D341Med (cell line): ENCODE measurements around the gene CAMKMT.

Experiments
- DNase-seq: peaks from one replicate; pipeline ENCODE4 v3.0.0; 2012; ENCODE audit warnings: low spot score

The CAMKMT gene

GRCh38 chr2:44649381-44649780 is 287.6 kb downstream of the CAMKMT start:
- no peak for DNase-seq

- no peak for DNase-seq
These were observed 289.0 kb downstream of the CAMKMT start for GRCh38 chr2:44650796-44651195.

GRCh38 chr2:44651974-44652373 is 290.2 kb downstream of the CAMKMT start:
- DNase-seq = no peak

GRCh38 chr2:44652701-44653100 is 291.0 kb downstream of the CAMKMT start:
- peak; percentile 59 for DNase-seq

GRCh38 chr2:44655401-44655864 is 293.7 kb downstream of the CAMKMT start:
- DNase-seq = peak; percentile 57

- DNase-seq = no peak
These were observed 294.7 kb downstream of the CAMKMT start for GRCh38 chr2:44656460-44656859.

GRCh38 chr2:44663471-44664073 is 301.8 kb downstream of the CAMKMT start:
- DNase-seq = no peak

GRCh38 chr2:44668336-44668735 is 306.6 kb downstream of the CAMKMT start:
- DNase-seq = no peak

GRCh38 chr2:44671276-44671675 is 309.5 kb downstream of the CAMKMT start:
- DNase-seq = no peak

- peak; percentile 29 for DNase-seq
These were observed 310.2 kb downstream of the CAMKMT start for GRCh38 chr2:44671916-44672315.

- no peak for DNase-seq
These were observed 310.7 kb downstream of the CAMKMT start for GRCh38 chr2:44672431-44672830.

GRCh38 chr2:44674473-44675284 is 312.9 kb downstream of the CAMKMT start:
- DNase-seq = no peak

- no peak for DNase-seq
These were observed 314.6 kb downstream of the CAMKMT start for GRCh38 chr2:44676379-44676778.

GRCh38 chr2:44679584-44679983 is 317.8 kb downstream of the CAMKMT start:
- DNase-seq = no peak

GRCh38 chr2:44679990-44680389 is 318.2 kb downstream of the CAMKMT start:
- no peak for DNase-seq

GRCh38 chr2:44680424-44680971 is 318.8 kb downstream of the CAMKMT start:
- DNase-seq = no peak

GRCh38 chr2:44680983-44681531 is 319.3 kb downstream of the CAMKMT start:
- DNase-seq = peak; percentile 56

- no peak for DNase-seq
These were observed 320.7 kb downstream of the CAMKMT start for GRCh38 chr2:44682459-44682858.

GRCh38 chr2:44684559-44684958 is 322.8 kb downstream of the CAMKMT start:
- DNase-seq = no peak

GRCh38 chr2:44686561-44686960 is 324.8 kb downstream of the CAMKMT start:
- DNase-seq = no peak

- no peak for DNase-seq
These were observed 326.1 kb downstream of the CAMKMT start for GRCh38 chr2:44687686-44688455.

- no peak for DNase-seq
These were observed 326.8 kb downstream of the CAMKMT start for GRCh38 chr2:44688456-44689124.
